ENCODE data around the gene HDAC10.

- TF ChIP-seq POLR2AphosphoS5 (IDR thresholded peaks at IDR 0.05; ENCODE audit: low read depth): no peak
- TF ChIP-seq, protein P1, sequence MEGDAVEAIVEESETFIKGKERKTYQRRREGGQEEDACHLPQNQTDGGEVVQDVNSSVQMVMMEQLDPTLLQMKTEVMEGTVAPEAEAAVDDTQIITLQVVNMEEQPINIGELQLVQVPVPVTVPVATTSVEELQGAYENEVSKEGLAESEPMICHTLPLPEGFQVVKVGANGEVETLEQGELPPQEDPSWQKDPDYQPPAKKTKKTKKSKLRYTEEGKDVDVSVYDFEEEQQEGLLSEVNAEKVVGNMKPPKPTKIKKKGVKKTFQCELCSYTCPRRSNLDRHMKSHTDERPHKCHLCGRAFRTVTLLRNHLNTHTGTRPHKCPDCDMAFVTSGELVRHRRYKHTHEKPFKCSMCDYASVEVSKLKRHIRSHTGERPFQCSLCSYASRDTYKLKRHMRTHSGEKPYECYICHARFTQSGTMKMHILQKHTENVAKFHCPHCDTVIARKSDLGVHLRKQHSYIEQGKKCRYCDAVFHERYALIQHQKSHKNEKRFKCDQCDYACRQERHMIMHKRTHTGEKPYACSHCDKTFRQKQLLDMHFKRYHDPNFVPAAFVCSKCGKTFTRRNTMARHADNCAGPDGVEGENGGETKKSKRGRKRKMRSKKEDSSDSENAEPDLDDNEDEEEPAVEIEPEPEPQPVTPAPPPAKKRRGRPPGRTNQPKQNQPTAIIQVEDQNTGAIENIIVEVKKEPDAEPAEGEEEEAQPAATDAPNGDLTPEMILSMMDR (IDR thresholded peaks at IDR 0.05; ENCODE audit: insufficient read depth, low read length): no peak
These were observed 29.8 kb upstream of the HDAC10 start for GRCh38 chr22:50280708-50281383.
